OCI-LY7 (cell line): ENCODE data around the gene TCAF1. TPM values are rescaled to one million over a fixed set of nuclear protein-coding genes. Genes with fewer than 3 reads are reported as not detected.

Source experiments
- BruUV-seq: library from RNA; stranded (reverse); fragments of 400-500 nt; replicated peaks from 2 replicates; lab custom pipeline; 2021; lab: Mats Ljungman, UMichigan
- CTCF ChIA-PET: fragments of 300-600 bp; sonication (Branson Sonifier 250); formaldehyde crosslinking; loops from one replicate; lab custom pipeline; 2022; ENCODE audit warnings: antibody characterized with exemption; ENCODE audit not compliant: unreplicated experiment; lab: Charles Lee
- POLR2A ChIA-PET: fragments of 300-600 bp; sonication (Branson Sonifier 250); formaldehyde crosslinking; loops from one replicate; lab custom pipeline; 2022; ENCODE audit warnings: antibody characterized with exemption; lab: Charles Lee
- DNase-seq: peaks from one replicate; pipeline ENCODE4 v3.0.0-alpha.2; 2015; ENCODE audit warnings: low spot score
- H2AFZ ChIP-seq: fragments of 200-600 bp; sonication (generic), shearing (Covaris generic); 2 replicates; pipeline ENCODE4 v1.6.1; 2014; ENCODE audit warnings: mild to moderate bottlenecking, antibody characterized with exemption, low read length, moderate library complexity
- H3K27ac ChIP-seq: fragments of 200-600 bp; sonication (generic); 2 replicates; pipeline ENCODE4 v1.5.1; 2014; ENCODE audit warnings: mixed run types, low read depth, mild to moderate bottlenecking, moderate library complexity, low read length, inconsistent platforms; ENCODE audit not compliant: poor library complexity, severe bottlenecking
- H3K36me3 ChIP-seq: fragments of 200-600 bp; sonication (generic); 2 replicates; pipeline ENCODE4 v1.6.1; 2014; ENCODE audit warnings: mild to moderate bottlenecking, antibody characterized with exemption, low read length, moderate library complexity, mixed read lengths; ENCODE audit not compliant: insufficient read depth
- H3K4me1 ChIP-seq: fragments of 200-600 bp; sonication (generic); 2 replicates; pipeline ENCODE4 v1.5.1; 2014; ENCODE audit warnings: mild to moderate bottlenecking, low read length; ENCODE audit not compliant: insufficient read depth, poor library complexity, severe bottlenecking
- H3K4me2 ChIP-seq: fragments of 200-600 bp; sonication (generic); 2 replicates; pipeline ENCODE4 v1.6.1; 2014; ENCODE audit warnings: mild to moderate bottlenecking, low read length
- H3K4me3 ChIP-seq: fragments of 200-600 bp; sonication (generic); 2 replicates; pipeline ENCODE4 v1.5.1; 2014; ENCODE audit warnings: mild to moderate bottlenecking, low read depth, low read length; ENCODE audit not compliant: poor library complexity, severe bottlenecking
- H3K79me2 ChIP-seq: fragments of 200-600 bp; sonication (generic); 2 replicates; pipeline ENCODE4 v1.6.1; 2016; ENCODE audit warnings: low read depth, mild to moderate bottlenecking, low read length, moderate library complexity, mixed read lengths; ENCODE audit not compliant: insufficient read depth
- H3K9me2 ChIP-seq: fragments of 200-600 bp; sonication (generic); 2 replicates; pipeline ENCODE4 v1.6.1; 2016; ENCODE audit warnings: mild to moderate bottlenecking, low read length, mixed read lengths; ENCODE audit not compliant: insufficient read depth
- H3K9me3 ChIP-seq: fragments of 200-600 bp; sonication (generic); 2 replicates; pipeline ENCODE4 v1.6.1; 2014; ENCODE audit warnings: mild to moderate bottlenecking, mixed run types, low read length, mixed read lengths
- H4K20me1 ChIP-seq: fragments of 200-600 bp; sonication (generic); 2 replicates; pipeline ENCODE4 v1.6.1; 2014; ENCODE audit warnings: mild to moderate bottlenecking, antibody characterized with exemption, low read length, moderate library complexity, mixed read lengths; ENCODE audit not compliant: insufficient read depth
- EZH2phosphoT487 ChIP-seq: fragments of 200-600 bp; sonication (generic); IDR thresholded peaks from 2 replicates; pipeline ENCODE4 v1.6.1; 2018; ENCODE audit warnings: low read depth, borderline replicate concordance, mild to moderate bottlenecking, mixed run types, antibody characterized with exemption, low read length, moderate library complexity, mixed read lengths
- intact Hi-C: fragments of 100-400 bp; cut with micrococcal nuclease; formaldehyde crosslinking; loops from one replicate; pipeline ENCODE4 v1.10.0; 2022; ENCODE audit not compliant: unreplicated experiment
- total RNA-seq, 2 experiments: library from RNA; depleted of rRNA in 1 of 2; stranded (reverse); fragments of >200 nt in 1 of 2; shearing (Covaris generic) in 1 of 2; gene quantifications; 2 replicates each; pipeline ENCODE4 v1.2.3, GENCODE V29; 2014 to 2022
- TF ChIP-seq, protein P1 (sequence below): fragments of 200-600 bp; sonication (generic); conservative IDR thresholded peaks from 2 replicates; pipeline ENCODE4 v1.5.1; 2014; ENCODE audit warnings: mild to moderate bottlenecking, antibody characterized with exemption, low read length, moderate library complexity, mixed read lengths

The TCAF1 gene
- total RNA-seq, 2 experiments from 2014 or later = 3.3 to 5.5 TPM

DNA sequence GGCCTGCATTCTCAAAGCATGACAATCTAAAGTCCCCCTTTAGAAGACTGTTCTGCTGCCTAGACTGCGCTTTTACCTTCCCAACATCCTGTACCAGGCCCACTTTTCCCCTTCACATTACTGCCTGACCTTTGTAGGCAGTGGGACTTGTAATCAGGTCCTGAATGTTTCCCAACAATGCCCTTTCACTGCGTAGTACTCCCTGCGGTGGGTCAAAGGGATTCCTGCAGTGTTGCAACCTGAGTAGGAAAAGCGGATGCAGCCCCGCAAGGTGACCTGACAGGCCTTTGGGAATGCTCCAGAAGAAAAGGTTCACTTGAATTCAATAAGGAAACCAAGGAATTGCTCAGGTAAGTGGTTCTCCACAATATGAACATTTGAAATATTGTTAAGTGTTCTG lies 4.9 kb upstream of the TCAF1 start:
- no TSS peak for BruUV-seq
- intact Hi-C loops = no loop called here
- no peak for TF ChIP-seq EZH2phosphoT487
- TF ChIP-seq, protein P1, sequence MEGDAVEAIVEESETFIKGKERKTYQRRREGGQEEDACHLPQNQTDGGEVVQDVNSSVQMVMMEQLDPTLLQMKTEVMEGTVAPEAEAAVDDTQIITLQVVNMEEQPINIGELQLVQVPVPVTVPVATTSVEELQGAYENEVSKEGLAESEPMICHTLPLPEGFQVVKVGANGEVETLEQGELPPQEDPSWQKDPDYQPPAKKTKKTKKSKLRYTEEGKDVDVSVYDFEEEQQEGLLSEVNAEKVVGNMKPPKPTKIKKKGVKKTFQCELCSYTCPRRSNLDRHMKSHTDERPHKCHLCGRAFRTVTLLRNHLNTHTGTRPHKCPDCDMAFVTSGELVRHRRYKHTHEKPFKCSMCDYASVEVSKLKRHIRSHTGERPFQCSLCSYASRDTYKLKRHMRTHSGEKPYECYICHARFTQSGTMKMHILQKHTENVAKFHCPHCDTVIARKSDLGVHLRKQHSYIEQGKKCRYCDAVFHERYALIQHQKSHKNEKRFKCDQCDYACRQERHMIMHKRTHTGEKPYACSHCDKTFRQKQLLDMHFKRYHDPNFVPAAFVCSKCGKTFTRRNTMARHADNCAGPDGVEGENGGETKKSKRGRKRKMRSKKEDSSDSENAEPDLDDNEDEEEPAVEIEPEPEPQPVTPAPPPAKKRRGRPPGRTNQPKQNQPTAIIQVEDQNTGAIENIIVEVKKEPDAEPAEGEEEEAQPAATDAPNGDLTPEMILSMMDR = no peak

DNA sequence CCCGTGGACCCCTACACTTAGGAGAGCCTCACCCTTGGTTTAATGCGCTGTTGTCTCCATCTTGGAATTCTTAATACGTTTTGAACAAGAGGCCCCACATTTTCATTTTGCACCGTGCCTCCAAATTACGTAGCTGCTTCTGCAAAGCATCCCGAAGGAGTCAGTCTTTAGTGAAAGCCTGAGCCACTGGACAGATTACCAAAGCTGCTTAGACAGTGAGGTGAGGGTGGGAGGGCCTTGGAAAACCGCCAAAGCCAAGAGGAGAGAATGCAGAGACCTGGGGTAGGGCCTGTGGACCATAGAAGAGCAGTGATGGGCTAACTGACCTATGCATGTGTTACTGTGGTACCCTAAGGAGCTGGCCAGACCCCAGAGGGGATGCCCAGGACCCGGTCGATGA lies 4.2 kb upstream of the TCAF1 start:
- H3K9me2 ChIP-seq = no peaks in the 10 kb centered on the region
- no peak overlapping the region for H2AFZ ChIP-seq
- POLR2A ChIA-PET = no interaction called here
- no peaks in the 10 kb centered on the region for H3K4me1 ChIP-seq
- H3K4me3 ChIP-seq = no peak overlapping the region
- TF ChIP-seq EZH2phosphoT487 = no peak
- TF ChIP-seq, protein P1 = no peak
- no peak for DNase-seq
- H4K20me1 ChIP-seq = no peaks in the 10 kb centered on the region
- no peaks in the 10 kb centered on the region for H3K9me3 ChIP-seq
- H3K27ac ChIP-seq = no peak overlapping the region
- no peaks in the 10 kb centered on the region for H3K36me3 ChIP-seq
- no peak overlapping the region for H3K4me2 ChIP-seq
- CTCF ChIA-PET = no interaction called here
- no peaks in the 10 kb centered on the region for H3K79me2 ChIP-seq
- BruUV-seq = no TSS peak
- intact Hi-C loops = no loop called here

More for the DNA sequence above, 4.9 kb upstream of the TCAF1 start:
- no peaks in the 10 kb centered on the region for H3K9me3 ChIP-seq
- H3K4me1 ChIP-seq = no peaks in the 10 kb centered on the region
- H3K9me2 ChIP-seq = no peaks in the 10 kb centered on the region
- H3K4me2 ChIP-seq = no peak overlapping the region
- no peaks in the 10 kb centered on the region for H4K20me1 ChIP-seq
- no peak for DNase-seq
- H3K79me2 ChIP-seq = no peaks in the 10 kb centered on the region
- POLR2A ChIA-PET = no interaction called here
- no peak overlapping the region for H3K4me3 ChIP-seq
- H2AFZ ChIP-seq = no peak overlapping the region
- H3K36me3 ChIP-seq = no peaks in the 10 kb centered on the region
- CTCF ChIA-PET = no interaction called here
- H3K27ac ChIP-seq = no peak overlapping the region

DNA sequence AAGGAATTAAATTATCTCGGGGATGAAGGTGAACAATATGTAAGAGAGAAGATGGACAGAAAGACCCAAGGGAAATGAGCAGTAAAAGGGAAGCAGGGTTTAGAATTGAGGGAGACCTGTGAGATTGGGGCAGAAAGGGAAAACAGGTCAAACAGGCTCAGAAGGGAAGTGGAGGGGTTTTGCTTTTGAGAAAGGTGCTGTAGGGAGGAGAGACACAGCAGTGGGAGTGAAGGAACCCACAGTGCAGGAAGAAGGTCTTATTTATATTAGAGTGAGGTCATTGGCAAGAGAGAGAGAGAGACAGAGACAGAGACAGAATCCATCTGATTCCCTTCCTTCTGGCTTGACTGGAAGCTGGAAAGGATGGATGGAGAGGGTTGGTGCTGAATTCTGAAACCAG lies 3.5 kb upstream of the TCAF1 start:
- BruUV-seq = no TSS peak
- TF ChIP-seq EZH2phosphoT487 = no peak
- TF ChIP-seq, protein P1 = no peak
- no peak for DNase-seq
- no peaks in the 10 kb centered on the region for H3K9me2 ChIP-seq
- H3K36me3 ChIP-seq = no peaks in the 10 kb centered on the region
- no peaks in the 10 kb centered on the region for H4K20me1 ChIP-seq
- no peak overlapping the region for H2AFZ ChIP-seq
- no peak overlapping the region for H3K27ac ChIP-seq
- H3K79me2 ChIP-seq = no peaks in the 10 kb centered on the region
- no peaks in the 10 kb centered on the region for H3K4me1 ChIP-seq
- CTCF ChIA-PET = no interaction called here
- no peak overlapping the region for H3K4me2 ChIP-seq
- intact Hi-C loops = no loop called here
- POLR2A ChIA-PET = no interaction called here
- H3K4me3 ChIP-seq = no peak overlapping the region
- H3K9me3 ChIP-seq = no peaks in the 10 kb centered on the region
